Measurements from ENCODE around the gene FAM163B.

The FAM163B gene

DNA sequence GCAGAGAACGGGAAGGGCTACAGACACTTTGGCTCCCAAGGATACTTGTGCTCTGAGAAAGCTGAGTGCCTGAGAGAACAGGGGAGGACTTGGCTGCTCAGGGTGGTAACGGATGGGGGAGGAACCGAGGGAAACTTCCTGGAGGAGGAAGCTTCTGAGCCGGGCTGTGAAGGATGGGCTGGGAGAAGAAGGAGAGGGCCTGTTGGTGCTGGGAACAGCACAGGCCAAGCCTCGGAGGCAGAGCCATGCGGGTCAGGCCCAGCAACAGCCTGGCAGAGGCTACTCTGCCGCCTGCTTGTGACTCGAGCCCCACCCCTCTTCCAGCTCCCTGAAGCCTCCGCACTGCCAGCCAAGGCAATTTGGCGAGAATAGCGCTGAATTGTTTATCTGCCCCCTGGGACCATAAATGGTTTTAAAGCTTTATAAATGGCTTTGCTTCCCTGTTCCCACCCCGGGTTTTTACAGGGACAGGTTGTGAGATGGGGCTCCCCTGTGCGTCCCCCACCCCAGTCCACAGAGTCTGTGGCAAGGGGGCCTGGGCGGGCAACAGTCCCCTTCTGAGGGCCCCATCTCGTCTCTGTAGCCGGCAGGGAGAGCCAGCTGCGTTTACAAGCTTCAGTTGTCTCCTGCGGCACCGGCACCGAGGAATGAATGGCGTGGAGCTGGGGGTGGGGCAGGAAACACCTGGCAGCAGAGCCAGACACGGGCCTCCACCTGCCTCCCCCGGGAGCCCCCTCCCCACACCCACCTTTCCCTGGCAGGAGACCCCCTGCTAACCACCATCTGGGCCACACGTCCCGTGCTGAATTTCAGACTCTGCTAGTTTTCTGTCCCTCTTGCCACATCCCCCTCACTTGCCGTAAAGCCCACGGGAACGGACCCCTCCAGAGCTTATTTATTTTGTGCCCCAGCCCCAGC, 24.4 kb downstream of the FAM163B start:
- no peak for DNase-seq (ENCODE audit: low spot score)
- TF ChIP-seq, protein P1, sequence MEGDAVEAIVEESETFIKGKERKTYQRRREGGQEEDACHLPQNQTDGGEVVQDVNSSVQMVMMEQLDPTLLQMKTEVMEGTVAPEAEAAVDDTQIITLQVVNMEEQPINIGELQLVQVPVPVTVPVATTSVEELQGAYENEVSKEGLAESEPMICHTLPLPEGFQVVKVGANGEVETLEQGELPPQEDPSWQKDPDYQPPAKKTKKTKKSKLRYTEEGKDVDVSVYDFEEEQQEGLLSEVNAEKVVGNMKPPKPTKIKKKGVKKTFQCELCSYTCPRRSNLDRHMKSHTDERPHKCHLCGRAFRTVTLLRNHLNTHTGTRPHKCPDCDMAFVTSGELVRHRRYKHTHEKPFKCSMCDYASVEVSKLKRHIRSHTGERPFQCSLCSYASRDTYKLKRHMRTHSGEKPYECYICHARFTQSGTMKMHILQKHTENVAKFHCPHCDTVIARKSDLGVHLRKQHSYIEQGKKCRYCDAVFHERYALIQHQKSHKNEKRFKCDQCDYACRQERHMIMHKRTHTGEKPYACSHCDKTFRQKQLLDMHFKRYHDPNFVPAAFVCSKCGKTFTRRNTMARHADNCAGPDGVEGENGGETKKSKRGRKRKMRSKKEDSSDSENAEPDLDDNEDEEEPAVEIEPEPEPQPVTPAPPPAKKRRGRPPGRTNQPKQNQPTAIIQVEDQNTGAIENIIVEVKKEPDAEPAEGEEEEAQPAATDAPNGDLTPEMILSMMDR (IDR thresholded peaks at IDR 0.05; ENCODE audit: extremely low read depth, missing control alignments), result no peak

- DNase-seq (ENCODE audit: low spot score), result no peak
- TF ChIP-seq, protein P1 (IDR thresholded peaks at IDR 0.05; ENCODE audit: extremely low read depth, missing control alignments), result no peak
Measured at GRCh38 chr9:133584167-133584558, 25.0 kb downstream of the FAM163B start.

DNA sequence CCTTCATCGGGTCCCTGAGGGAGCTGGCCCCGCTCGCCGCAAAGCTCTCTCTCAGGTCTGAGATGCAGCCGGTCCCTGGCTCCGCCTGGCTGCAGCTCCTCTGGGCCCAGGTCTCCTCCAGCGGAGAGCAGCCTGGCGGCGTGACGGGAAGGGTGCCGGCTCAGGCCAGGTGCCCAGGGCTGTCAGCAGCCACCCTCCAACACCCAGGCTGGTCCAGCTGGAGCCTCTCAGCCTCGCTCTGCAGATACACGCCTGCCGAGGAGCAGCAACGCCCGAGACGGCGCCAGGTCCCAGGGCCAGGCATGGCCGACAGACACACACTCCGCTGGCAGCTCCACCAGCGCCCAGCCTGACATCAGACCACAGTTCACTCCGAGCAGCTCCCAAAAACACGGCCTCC, 25.6 kb downstream of the FAM163B start:
- no peak for DNase-seq (ENCODE audit: low spot score)
- TF ChIP-seq, protein P1 (IDR thresholded peaks at IDR 0.05; ENCODE audit: extremely low read depth, missing control alignments), result no peak

DNA sequence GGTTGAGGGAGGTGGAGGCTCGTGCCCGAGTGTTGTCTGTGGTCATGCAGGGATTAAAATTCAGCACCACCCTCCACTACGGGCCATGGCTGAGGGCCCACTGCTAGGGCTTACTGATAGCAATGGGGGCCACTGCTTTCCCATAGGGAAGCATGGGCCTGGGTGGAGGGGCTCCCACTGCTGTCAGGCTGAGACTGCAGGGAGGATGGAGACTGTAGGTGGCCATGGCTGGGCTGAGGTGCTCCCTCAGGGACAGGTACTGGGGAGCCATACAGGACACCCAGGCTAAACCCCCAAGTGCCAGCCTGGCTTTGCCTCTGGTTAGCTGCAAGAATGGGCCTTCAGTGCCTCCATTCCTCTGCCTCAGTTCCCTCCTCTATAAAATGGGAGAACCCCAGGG, 26.1 kb downstream of the FAM163B start:
- TF ChIP-seq, protein P1 (IDR thresholded peaks at IDR 0.05; ENCODE audit: extremely low read depth, missing control alignments), result no peak
- no peak for DNase-seq (ENCODE audit: low spot score)

- no peak for DNase-seq (ENCODE audit: low spot score)
- TF ChIP-seq, protein P1 (IDR thresholded peaks at IDR 0.05; ENCODE audit: extremely low read depth, missing control alignments), result no peak
Measured at GRCh38 chr9:133582501-133583045, 26.6 kb downstream of the FAM163B start.

DNA sequence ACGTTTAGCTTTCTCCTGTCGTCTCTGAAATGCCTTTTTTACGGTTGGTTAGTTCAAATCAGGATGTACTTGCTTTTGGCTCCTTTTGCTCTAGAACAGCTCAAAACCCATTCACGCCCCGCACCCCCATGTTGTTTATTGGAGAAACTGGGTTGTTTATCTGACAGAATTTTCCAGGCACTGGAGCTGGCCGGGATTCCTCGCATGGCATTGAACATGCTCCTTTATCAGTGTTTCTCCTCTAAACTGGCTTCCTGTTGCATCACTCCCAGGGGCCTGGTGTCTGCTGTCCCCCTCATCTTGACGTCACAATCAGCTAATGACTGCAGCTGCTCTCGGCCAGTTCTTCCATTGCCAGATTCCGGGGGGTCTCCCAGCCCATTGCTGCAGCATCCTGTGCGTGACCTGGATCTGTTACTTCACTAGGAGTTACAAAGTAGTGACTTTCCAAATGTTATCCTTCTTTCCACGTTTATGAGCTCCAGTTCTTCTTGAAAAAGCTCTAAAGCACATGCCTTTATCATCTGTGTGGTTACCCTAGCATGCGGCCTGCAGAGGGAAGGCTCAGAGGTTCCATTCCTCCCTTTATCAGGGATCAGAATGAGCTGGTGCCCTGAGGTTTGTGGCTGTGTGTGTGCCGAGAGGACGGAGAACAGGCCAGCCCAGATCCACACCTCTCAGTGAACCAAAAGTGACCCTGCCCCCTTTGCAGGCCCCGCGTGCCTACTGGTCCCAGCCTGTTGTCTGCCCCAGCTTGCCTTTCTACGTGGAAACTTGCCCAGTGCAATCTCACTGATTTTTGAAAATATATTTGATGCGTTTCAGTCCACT, 27.5 kb downstream of the FAM163B start:
- no peak for DNase-seq (ENCODE audit: low spot score)
- TF ChIP-seq, protein P1 (IDR thresholded peaks at IDR 0.05; ENCODE audit: extremely low read depth, missing control alignments), result no peak

DNA sequence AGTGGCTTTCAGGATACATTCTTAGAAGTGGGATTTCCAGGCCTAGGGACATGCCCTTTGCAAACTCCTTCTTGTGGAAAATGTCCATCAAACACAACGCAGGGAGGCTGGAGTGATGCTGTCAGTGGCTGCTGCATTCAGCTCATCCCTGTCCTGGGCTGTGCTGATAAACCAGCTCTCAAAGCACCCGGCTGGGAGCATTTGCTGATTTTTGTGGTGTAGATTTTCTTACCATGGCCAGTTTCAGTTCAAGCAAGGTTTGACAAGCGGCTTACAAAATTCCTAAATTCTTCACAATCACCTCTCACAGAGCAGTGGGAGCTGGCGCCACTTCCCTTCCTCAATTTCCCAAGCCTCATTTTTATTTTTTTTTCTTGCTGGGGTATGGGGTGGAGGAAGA, 28.2 kb downstream of the FAM163B start:
- TF ChIP-seq, protein P1 (IDR thresholded peaks at IDR 0.05; ENCODE audit: extremely low read depth, missing control alignments), result no peak
- no peak for DNase-seq (ENCODE audit: low spot score)
